GM18861 (cell line): ENCODE results near the gene CRABP2.

Source experiments
- ATAC-seq: cut with Tn5 transposase; IDR thresholded peaks from one replicate; pipeline ENCODE4 v1.9.1; 2021; ENCODE audit not compliant: unreplicated experiment

CRABP2 gene

DNA sequence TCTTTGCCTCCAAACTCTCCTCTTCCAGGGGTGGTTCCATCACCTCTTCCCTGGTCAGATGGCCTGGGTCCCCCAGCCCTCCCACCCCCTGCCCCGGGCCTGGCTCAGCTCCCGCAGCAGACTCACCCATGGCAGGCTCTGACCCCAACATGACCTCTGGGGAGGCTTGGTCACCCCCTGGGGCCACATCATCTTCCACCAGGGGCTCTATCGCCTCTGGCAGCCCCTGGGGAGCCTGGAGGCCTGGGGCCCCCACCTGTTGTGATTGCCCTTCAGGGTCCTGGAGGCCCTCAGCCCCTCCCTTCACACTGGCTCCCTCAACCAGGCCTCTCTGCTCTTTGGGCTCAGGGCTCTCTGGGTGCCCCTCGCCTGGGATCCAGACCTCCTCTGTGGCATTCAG lies 34.6 kb downstream of the CRABP2 start:
- no peak for ATAC-seq

DNA sequence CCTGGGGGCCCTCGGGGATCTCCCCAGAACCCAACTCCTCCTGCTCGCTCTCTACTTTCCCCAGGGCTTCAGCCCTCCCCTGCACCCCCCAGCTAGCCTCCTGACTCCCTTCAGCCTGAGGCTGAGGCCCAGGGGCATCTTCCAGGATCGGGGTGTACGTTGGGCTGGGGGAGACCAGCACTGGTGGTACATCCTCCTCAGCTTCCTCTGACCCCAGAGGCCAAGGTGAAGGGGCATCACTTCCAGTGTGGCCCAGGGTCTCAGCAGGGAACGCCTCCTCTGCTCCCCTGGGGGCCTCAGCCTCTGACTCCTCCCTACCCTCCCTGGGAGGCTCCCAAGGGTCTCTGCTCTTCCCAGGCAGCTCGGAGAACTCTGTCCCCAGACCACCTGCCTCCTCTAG lies 35.0 kb downstream of the CRABP2 start:
- ATAC-seq: no peak

DNA sequence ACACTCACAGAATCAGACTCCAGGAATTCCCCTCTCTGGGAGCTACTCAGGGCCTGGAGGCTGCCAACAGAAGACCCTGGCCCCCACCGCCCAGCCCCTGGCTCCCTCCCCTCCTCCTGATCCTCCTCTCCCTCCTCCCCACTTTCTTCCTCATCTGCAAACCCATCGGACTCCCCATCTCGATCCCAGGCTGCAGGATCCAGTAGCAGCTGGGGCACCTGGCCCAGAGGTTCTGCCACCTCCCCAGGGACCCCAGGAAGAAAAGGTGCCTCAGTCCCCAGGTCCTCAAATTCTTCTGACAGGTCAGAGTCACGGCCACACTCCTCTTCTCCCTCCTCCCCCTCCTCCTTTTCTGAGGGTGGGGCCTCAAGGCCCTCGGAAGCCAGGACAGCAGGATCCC lies 35.6 kb downstream of the CRABP2 start:
- no peak for ATAC-seq

DNA sequence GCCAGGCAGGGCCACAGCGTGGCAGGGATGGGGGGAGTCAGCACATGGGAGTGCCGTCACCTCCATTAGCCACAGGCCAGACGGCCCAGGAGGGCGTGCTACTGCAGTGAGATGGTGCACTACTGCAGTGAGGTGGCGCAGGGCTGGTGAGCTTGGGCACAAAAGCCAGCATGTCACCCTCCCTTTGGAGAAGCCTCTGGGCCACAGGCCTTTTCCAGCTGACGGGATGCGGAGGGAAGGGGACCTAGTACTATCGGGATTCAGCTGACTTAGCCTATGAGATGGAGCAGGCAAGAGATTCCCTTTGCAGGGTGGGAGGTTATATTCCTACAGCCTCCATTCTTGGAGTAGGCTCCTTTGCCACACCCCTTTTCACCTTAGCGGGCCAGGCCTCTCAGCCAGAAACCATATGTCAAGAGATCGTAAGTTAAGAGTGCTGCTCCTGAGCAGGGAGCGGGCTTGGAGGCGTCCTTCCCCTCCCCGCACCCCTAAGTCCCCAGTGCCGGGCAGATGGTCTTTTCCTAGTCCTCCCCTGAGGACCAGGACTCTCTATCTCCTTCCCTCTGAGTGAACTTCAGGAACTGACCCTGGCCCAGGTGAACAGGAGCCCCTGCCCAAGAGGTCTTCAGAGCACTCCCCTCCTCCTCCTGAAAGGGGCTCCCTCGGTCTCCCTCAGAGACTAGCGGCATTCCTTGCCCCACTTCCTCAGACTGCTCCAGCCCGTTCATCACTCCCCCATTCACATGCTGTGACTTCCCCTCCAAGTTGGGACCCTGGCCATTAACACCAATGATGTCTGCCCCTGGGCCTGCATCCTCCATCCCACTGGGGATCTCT lies 36.4 kb downstream of the CRABP2 start:
- ATAC-seq: no peak

DNA sequence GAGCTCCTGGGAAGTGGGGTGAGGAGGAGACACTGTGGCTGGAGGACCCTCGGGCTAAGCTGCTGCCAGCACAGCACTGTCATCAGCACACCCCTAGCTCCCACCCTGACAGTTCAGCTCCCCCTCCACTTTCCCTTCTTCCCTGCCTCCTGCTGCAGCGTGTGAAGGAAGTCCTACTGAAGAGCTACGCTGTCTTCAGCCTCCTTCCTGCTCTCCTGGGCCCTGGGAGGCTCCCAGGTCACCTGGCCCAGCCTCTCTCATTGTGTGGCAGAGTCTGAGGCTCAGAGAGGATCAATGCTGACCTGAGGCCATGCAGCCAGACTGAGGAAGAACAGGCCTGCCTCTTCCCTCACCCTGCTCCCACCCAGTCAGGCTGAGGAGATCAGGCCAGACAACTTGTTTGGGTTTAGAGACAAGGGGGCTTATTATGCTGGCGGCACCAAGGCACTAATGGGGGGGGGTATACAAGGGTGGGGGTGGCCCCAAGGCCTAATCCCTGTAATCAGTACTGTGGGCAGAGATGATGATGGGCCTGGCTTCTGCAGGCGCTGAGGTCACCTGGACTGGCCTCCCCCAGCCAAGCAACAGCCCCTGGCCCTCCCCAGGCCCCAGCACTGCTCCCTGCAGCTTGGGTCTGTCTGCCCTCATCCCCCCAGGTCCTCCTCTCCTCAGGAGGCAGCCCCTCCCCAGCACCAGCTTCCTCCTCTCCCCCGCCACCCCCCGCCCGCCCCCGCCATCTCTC lies 37.2 kb downstream of the CRABP2 start:
- ATAC-seq: no peak

DNA sequence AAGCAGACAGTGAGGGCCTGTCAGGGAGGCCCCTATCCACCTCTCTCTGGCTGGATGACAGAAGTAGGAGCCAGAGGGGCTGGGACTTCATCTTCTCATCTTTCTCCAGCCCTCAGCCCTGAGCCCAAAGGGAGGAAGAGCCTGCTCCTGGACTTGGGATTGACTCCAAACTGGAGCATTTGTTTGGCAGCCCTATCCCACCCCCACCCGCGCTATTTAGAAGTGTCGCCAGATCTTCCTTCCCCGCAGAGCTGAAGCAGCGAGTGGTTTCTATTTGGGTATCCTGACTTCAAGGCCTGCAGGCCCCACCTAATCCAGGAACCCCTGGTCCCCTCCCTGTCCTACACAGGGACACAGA lies 37.8 kb downstream of the CRABP2 start:
- no peak for ATAC-seq

DNA sequence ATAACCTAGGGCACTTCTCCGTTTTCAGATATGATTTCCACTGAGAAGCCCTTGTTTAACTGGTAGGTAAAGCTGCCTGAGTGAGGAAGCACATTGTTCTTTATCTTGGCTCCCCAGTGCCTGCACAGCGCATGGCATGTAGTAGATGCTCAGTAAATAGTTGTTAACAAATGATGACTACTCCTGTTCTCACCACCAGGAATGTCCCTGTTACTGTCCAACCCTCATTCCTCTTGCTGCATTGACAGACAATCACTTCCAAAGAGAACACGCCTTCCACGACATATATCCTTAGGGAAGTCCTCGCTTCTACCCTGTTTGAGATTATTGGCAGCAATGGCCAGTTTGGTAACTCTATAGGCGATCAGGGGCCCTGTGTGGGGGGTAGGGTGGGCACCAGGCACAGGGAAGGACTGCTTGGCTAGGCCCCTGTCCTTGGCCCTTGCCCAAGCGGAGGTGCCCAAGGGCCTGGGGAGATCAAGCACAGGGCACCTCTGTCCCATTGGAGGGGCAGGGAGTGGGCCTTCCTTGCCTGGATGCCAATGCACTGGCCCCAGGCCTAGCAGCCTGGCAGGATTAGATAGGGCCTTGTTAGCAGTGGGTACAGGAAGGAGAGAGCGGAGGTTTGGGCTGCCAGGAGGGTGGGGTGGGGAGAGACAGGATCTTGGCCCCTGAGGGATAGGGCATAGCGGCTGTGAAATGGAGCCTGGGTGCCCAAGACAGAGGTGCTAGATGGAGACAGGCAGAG lies 38.3 kb downstream of the CRABP2 start:
- no peak for ATAC-seq

DNA sequence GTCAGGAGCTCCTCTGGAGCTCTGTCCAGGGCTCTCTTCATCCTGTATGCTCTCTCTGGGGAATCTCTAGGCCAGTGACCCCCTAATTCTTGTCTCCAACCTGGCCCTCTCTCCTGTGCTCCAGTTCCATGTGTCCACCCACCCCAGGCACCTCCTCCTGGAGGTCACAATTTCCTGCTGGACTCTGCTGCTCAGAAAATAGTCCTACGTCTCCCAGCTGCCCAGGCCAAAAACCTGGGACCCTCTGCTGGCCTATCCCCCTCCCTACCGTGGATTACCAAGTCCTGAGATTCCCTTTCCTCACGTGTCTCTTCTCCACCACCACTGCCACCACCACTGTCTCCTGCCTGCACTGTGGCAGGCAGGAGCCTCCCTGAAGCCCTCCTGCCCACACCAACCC lies 39.8 kb downstream of the CRABP2 start:
- no peak for ATAC-seq

DNA sequence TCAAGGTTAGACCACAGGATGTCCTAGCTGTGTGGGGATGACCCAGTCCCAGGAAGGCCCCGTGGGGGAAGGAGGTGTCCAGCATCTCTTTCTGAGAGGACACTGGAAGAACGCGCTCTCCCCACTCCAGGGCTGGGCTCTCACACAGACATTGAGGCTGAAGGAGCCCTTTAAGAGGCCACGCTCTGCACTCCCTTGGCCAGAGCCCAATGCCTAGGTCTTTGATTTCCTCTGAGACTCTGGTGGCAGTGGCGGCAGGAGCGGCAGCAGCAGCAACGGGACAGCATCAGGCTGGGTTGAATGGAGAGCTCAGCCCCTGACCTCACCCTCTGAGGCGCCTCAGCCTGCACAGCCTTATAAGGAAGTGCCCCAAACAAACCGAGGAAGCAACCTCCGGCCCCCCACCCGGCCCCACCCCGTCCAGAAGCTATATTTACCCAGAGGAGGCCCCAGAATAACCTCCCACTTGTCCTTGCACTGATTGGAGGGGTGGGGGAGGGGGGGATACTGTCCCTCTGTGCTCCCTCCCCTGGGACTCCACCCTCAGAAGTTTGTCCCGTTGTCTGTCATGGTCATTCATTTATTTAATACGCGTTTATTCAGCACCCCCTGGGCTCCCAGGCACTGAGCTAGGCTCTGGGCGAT lies 40.5 kb downstream of the CRABP2 start:
- ATAC-seq: no peak

DNA sequence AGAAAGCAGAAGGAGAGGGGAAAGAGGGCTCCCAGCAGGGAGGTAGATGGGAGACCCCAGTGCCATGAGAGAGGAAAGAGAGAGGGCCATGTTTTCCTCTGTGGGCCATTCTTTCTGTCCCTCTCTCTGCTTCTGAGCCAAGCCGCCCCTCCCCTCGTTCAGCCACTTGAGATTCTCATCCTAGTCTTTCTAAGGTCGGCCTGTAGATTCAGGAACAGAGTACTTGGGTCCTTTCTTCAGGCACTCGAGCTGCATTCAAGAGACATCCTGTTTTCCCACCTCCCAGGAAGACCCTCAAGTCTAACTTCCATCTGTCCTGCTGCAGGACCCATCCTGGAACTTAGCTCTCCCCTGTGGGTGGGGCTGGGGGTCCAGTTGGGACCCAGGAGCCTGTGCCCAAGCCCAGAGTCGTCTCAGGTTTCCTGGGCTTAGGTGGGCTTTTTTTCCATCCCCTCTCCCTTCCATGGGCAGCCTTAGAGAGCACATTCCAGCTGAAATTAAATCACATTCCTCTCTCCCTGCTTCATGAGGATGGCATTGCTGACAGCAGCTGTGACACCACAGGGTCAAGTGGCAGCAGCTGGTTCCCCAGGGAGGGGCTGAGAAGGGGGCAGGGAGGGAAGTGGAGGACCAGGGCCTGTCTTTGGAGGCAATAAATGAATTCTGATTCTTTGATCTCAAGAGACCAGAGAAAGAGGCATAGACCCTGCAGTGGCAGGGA lies 41.2 kb downstream of the CRABP2 start:
- no peak for ATAC-seq

DNA sequence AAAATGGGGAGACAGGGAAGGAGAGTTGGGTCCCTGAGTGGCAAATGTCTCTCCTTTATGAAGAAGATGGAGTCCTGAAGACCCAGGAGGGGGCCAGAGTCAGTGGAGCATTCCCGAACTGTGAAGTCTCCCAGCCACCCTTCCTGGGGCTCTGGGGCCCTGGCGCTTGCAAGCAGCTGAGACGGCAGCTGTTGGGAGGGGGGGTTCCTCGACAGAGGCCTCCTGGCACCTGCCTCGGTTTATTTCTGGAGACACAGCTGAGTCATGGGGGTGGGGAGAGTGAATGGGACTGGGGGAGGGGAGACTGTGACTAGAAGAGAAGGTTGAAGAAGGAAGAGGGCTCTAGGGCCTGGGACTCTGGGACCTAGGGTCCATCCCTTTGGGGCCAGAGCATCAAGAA lies 42.2 kb downstream of the CRABP2 start:
- no peak for ATAC-seq

DNA sequence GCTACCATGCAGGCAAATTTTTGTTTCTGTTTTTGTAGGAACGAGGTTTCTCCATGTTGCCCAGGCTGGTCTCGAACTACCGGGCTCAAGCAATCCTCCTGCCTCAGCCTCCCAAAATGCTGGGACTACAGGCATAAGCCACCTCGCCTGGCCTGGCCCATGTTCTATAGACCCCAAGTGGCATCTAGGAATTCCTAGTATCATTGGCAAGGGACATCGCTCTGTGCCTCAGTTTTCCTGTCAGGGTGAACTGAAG lies 42.7 kb downstream of the CRABP2 start:
- no peak for ATAC-seq

DNA sequence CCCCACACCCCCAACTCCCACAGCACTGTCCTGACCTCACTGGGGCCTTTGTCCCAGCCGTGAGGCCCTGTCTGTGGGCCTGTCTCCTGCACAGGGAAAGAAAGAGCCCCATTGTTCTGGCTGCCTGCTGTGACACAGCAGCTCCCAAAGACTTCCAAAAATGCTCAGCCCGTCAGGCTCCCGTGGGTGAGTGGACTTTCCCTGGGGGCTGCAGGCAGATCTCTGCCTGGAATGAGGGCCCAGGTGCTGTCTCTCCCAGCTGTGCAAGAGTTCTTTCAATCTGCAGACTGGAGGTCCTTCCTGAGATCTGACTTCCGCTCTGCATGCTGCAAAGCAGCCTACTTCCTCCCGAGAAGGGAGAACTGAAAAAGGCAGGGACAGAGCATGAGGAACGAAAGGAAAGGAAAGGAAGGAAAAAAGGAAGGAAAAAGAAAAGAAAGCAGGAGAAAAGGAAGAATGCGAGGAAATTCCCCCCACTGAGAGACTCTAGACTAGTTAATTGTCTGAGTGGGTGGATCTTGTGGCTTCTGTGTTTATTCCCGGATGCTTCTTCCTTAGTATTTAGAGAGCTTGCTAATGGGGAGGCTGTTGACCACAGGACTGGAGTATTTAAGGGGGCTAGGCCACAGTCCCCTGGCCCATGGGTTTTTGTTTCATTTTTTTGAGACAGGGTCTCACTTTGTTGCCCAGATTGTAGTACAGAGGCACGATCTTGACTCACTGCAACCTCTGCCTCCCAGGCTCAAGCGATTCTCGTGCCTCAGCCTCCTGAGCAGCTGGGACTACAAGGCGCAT lies 43.2 kb downstream of the CRABP2 start:
- ATAC-seq: no peak

DNA sequence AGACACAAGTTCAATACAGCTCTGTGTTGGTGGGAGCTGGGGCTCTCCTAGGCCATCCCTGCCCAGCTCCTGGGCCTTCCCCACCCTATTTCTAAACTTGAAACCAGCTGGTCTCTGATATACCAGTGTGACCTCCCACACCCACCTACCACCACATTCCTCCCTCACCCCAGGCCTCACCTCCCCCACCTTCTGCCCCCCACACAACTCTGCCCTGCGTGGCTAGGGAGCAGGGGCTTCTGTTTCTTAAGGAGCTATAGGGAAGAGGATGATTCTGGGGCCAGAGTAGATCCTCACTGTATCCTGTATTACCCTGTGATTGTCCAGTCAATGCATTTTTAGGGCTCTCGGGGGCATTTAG lies 44.7 kb downstream of the CRABP2 start:
- ATAC-seq: peak; percentile 4

DNA sequence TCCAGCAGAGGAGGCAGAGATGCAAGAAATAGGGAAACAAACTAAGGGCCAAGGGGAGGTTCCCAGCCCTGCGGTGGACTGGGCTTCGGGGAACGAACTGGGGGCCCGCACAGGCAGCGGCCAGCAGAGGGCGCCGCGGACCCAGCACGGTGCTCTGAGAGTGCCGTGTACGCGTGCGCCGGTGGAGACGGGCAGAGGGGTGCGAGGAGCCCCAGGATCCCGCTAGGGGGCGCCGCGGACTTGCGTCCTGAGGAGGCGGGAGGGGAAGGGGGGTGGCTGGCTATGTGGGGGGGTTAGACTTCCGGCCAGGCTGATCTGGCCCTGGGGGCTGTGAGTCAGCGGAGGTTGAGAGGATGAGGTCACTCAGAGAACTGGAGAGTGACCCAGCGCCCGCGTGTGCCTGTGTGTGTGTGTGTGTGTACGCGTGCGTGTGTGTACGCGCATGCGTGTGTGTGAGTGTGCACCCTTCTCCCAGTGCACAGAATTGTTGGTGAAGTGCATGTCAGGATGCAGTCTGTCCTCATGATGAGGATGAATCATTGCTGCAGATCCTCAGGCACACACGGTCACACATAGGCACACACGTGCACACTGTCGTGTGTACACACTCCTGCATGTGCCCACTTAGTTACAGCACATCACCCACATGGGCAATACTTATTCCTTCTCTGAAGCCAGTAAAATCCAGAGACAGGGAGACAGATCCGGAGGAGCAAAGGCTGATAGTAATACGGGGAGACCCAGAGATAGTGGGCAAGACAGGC lies 45.2 kb downstream of the CRABP2 start:
- ATAC-seq: peak; percentile 51

DNA sequence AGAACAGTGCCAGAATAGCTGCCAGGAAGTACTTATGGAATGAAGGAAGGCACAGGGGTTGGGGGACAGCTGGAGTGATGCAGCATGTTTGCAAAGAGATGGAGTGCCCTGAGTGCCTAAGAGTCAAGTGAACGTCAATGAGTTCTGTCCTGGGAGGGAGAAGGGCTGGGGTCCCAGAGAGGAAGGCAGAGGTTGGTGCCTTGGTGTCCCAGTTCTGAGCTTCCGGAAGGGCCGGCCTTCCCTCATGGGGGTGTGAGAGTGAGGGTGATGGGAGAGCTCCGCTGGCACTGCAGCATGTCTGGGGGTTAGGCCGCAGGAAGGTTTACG lies 45.8 kb downstream of the CRABP2 start:
- no peak for ATAC-seq

DNA sequence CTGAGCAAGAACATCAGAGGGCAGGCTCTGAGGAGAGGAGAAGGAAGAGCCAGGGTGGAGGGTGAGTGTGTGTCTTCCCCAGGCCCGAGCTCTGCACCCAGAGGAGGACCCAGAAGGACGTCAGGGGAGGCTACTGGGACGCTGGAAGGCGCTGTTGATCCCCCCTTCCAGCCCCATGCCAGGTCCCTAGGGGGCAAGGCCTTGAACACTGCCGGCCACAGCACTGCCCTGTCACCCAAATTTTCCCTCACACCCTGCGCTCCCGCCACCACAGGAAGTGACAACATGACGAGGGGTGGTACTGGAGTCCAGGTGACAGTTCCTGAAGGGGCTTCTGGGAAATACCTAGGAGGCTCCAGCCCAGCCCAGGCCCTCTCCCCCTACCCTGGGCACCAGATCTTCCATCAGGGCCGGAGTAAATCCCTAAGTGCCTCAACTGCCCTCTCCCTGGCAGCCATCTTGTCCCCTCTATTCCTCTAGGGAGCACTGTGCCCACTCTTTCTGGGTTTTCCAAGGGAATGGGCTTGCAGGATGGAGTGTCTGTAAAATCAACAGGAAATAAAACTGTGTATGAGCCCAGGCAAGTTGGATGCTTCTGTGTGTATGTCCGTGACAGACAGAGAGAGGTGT lies 46.3 kb downstream of the CRABP2 start:
- no peak for ATAC-seq

DNA sequence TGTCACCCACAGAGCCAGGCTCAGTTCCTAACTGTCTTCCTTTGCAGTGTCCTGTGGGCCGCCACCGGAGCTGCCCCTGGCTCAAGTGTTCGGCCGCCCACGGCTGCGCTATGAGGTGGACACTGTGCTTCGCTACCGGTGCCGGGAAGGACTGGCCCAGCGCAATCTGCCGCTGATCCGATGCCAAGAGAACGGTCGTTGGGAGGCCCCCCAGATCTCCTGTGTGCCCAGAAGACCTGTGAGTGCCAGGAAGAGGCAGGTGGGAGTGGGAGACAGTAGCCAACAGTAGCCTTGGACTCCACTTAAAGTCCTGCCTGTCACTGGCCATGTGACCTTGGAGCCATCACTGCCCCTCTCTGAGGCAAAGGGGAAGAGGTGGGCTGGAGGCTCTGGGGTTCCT lies 46.9 kb downstream of the CRABP2 start:
- ATAC-seq: no peak

DNA sequence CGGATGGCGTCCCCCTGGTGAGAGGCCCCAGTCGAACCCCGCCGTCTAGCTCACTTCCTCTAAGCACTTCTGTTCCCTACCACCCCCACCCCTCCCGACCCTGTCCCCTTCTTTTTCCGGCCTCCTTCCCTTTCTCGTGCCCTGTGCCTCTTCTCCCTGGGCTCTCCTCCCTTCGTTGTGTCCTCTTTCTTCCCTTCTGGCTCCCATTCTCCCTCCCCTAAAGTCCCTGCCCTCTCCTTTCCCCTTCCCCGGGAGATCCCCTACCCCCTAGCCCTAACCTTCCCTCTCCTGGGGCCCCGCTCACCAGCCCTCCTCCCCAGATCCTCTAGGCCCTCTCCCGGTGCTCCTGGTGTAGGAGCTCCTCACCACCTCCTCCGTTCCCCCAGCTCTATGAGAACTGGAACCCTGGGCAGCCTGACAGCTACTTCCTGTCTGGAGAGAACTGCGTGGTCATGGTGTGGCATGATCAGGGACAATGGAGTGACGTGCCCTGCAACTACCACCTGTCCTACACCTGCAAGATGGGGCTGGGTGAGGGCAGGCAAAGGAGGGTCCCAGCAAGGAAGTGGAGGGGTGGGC lies 47.6 kb downstream of the CRABP2 start:
- no peak for ATAC-seq
